Measurements from ENCODE around the gene RNU2-63P. TPM values are rescaled to one million over a fixed set of nuclear protein-coding genes. Genes with fewer than 3 reads are reported as not detected.
"Not testable (repeated sequence)": the region's sequence is repeated elsewhere in the genome, so short reads cannot be mapped to it uniquely, and the experiment has no call there.

Gene RNU2-63P
- not detected for polyA plus RNA-seq (ENCODE audit: insufficient read length in 3 of 3)
- long read RNA-seq, donor 1, result 0 reads
- long read RNA-seq, donor 2, partial matches to known transcripts, result 0 of 1 reads
- long read RNA-seq, donor 2, other reads (novel, unspliced or antisense), result 0 of 1 reads
- long read RNA-seq, donor 3, partial matches to known transcripts, result 0 of 1 reads
- long read RNA-seq, donor 3, other reads (novel, unspliced or antisense), result 0 of 1 reads
- long read RNA-seq, donor 4, result 0 reads
- long read RNA-seq, donor 5, result 0 reads
- long read RNA-seq, donor 6, result 0 reads
- long read RNA-seq, donor 7, result 0 reads
- long read RNA-seq, donor 8, result 0 reads
- long read RNA-seq, donor 9, partial matches to known transcripts, result 0 of 3 reads
- long read RNA-seq, donor 9, other reads (novel, unspliced or antisense), result 0 of 3 reads
- long read RNA-seq, donor 10, partial matches to known transcripts, result 0 of 2 reads
- long read RNA-seq, donor 10, other reads (novel, unspliced or antisense), result 0 of 2 reads
- long read RNA-seq, donor 11, partial matches to known transcripts, result 0 of 1 reads
- long read RNA-seq, donor 11, other reads (novel, unspliced or antisense), result 0 of 1 reads
- long read RNA-seq, donor 12, result 0 reads
- long read RNA-seq, donor 13, transcript RNU2-63P-201 (1 exons, 194 nt), result major isoform, 6 of 6 reads
- long read RNA-seq, donor 13, partial matches to known transcripts, result 0 of 6 reads
- long read RNA-seq, donor 13, other reads (novel, unspliced or antisense), result 0 of 6 reads
- long read RNA-seq, donor 14, result 0 reads
- long read RNA-seq, donor 15, partial matches to known transcripts, result 0 of 1 reads
- long read RNA-seq, donor 15, other reads (novel, unspliced or antisense), result 0 of 1 reads
- long read RNA-seq, donor 16, partial matches to known transcripts, result 0 of 2 reads
- long read RNA-seq, donor 16, other reads (novel, unspliced or antisense), result 0 of 2 reads

GRCh38 chr2:88016086-88016959, at the start of gene RNU2-63P:
RNU2-63P (minus strand) TSS chr2:88016547.
- peak; percentile 63 to 89 (median 75) for DNase-seq (ENCODE audit: extremely low read depth in 1 of 11, low read depth in 9 of 11, low spot score in 4 of 11)

- DNase-seq (ENCODE audit: extremely low read depth in 1 of 11, low read depth in 9 of 11, low spot score in 4 of 11), result no peak
Measured at GRCh38 chr2:88061295-88061694, 44.9 kb upstream of the RNU2-63P start.

- DNase-seq (ENCODE audit: extremely low read depth in 1 of 11, low read depth in 9 of 11, low spot score in 4 of 11), result no peak
Measured at GRCh38 chr2:88060907-88061275, 44.5 kb upstream of the RNU2-63P start.

- DNase-seq (ENCODE audit: extremely low read depth in 1 of 11, low read depth in 9 of 11, low spot score in 4 of 11), result no peak
Measured at GRCh38 chr2:88059979-88060906, 43.9 kb upstream of the RNU2-63P start.

- DNase-seq (ENCODE audit: extremely low read depth in 1 of 11, low read depth in 9 of 11, low spot score in 4 of 11), result no peak
Measured at GRCh38 chr2:88058191-88058590, 41.8 kb upstream of the RNU2-63P start.

GRCh38 chr2:88057437-88057844, 41.1 kb upstream of the RNU2-63P start:
- DNase-seq (ENCODE audit: extremely low read depth in 1 of 11, low read depth in 9 of 11, low spot score in 4 of 11), result no peak

- peak; percentile 83 to 95 (median 92) for DNase-seq (ENCODE audit: extremely low read depth in 1 of 11, low read depth in 9 of 11, low spot score in 4 of 11)
Measured at GRCh38 chr2:88055371-88056128, 39.2 kb upstream of the RNU2-63P start, which contains the start of gene KRCC1. KRCC1 (minus strand) TSS chr2:88055783; CDS start chr2:88028563, 27,220 bp downstream.

GRCh38 chr2:88054782-88055370, 38.5 kb upstream of the RNU2-63P start:
- peak in 2 of 11 donors; percentile 18 to 35 for DNase-seq (ENCODE audit: extremely low read depth in 1 of 11, low read depth in 9 of 11, low spot score in 4 of 11)

GRCh38 chr2:88053934-88054781, 37.8 kb upstream of the RNU2-63P start:
- no peak for DNase-seq (ENCODE audit: extremely low read depth in 1 of 11, low read depth in 9 of 11, low spot score in 4 of 11)

- no peak for DNase-seq (ENCODE audit: extremely low read depth in 1 of 11, low read depth in 9 of 11, low spot score in 4 of 11)
Measured at GRCh38 chr2:88053296-88053695, 36.9 kb upstream of the RNU2-63P start.

GRCh38 chr2:88051792-88052191, 35.4 kb upstream of the RNU2-63P start:
- no peak for DNase-seq (ENCODE audit: extremely low read depth in 1 of 11, low read depth in 9 of 11, low spot score in 4 of 11)

GRCh38 chr2:88049622-88050021, 33.3 kb upstream of the RNU2-63P start:
- DNase-seq (ENCODE audit: extremely low read depth in 1 of 11, low read depth in 9 of 11, low spot score in 4 of 11), result no peak

GRCh38 chr2:88048541-88048940, 32.2 kb upstream of the RNU2-63P start:
- DNase-seq (ENCODE audit: extremely low read depth in 1 of 11, low read depth in 9 of 11, low spot score in 4 of 11), result no peak

- not testable (repeated sequence) for DNase-seq (ENCODE audit: extremely low read depth in 1 of 11, low read depth in 9 of 11, low spot score in 4 of 11)
Measured at GRCh38 chr2:88045561-88045960, 29.2 kb upstream of the RNU2-63P start.

GRCh38 chr2:88042476-88042875, 26.1 kb upstream of the RNU2-63P start:
- DNase-seq (ENCODE audit: extremely low read depth in 1 of 11, low read depth in 9 of 11, low spot score in 4 of 11), result no peak
